Stimulated activated CD4-positive, alpha-beta T cell treated with anti-CD3 and anti-CD28 coated beads, Interleukin-12 subunit alpha, Interleukin-12 subunit beta, amount 100 ng/mL, for 48 hours (primary cell): ENCODE results near the gene BMPR2.
"Not testable (repeated sequence)": the region's sequence is repeated elsewhere in the genome, so short reads cannot be mapped to it uniquely, and the experiment has no call there.

ENCODE experiments used
- DNase-seq, 3 donors: peaks; one replicate each; pipeline ENCODE4 v3.0.0-alpha.2; 2020; ENCODE audit warnings: low read depth in 2 of 3, low spot score in 1 of 3

BMPR2 gene

GRCh38 chr2:202514732-202515131 lies 138.6 kb downstream of the BMPR2 start:
- no peak for DNase-seq

- no peak for DNase-seq
Observed at GRCh38 chr2:202519453-202519852, 143.3 kb downstream of the BMPR2 start.

- DNase-seq, result no peak
Observed at GRCh38 chr2:202521470-202521869, 145.3 kb downstream of the BMPR2 start.

- DNase-seq, result no peak
Observed at GRCh38 chr2:202529389-202529788, 153.3 kb downstream of the BMPR2 start.

GRCh38 chr2:202530038-202530437 lies 153.9 kb downstream of the BMPR2 start:
- no peak for DNase-seq

GRCh38 chr2:202535290-202535689 lies 159.2 kb downstream of the BMPR2 start:
- not testable (repeated sequence) for DNase-seq

GRCh38 chr2:202541137-202541536 lies 165.0 kb downstream of the BMPR2 start:
- DNase-seq, result no peak

- DNase-seq, result no peak
Observed at GRCh38 chr2:202542142-202542541, 166.0 kb downstream of the BMPR2 start.

- no peak for DNase-seq
Observed at GRCh38 chr2:202545523-202545922, 169.4 kb downstream of the BMPR2 start.

- DNase-seq, result no peak
Observed at GRCh38 chr2:202545931-202546330, 169.8 kb downstream of the BMPR2 start.

GRCh38 chr2:202546499-202547141 lies 170.5 kb downstream of the BMPR2 start:
- DNase-seq, result not testable (repeated sequence)

- DNase-seq, result no peak
Observed at GRCh38 chr2:202548240-202548639, 172.1 kb downstream of the BMPR2 start.

- DNase-seq, result not testable (repeated sequence)
Observed at GRCh38 chr2:202551000-202551399, 174.9 kb downstream of the BMPR2 start.

GRCh38 chr2:202555356-202555755 lies 179.2 kb downstream of the BMPR2 start:
- DNase-seq, result peak in 1 of 3 donors; percentile 4

GRCh38 chr2:202560200-202560599 lies 184.1 kb downstream of the BMPR2 start:
- DNase-seq, result no peak

- DNase-seq, result no peak
Observed at GRCh38 chr2:202564226-202564625, 188.1 kb downstream of the BMPR2 start.

- DNase-seq, result no peak
Observed at GRCh38 chr2:202566286-202566685, 190.2 kb downstream of the BMPR2 start.

GRCh38 chr2:202574541-202574940 lies 198.4 kb downstream of the BMPR2 start:
- DNase-seq, result no peak

- DNase-seq, result not testable (repeated sequence)
Observed at GRCh38 chr2:202575194-202575593, 199.1 kb downstream of the BMPR2 start.

- no peak for DNase-seq
Observed at GRCh38 chr2:202577250-202578183, 201.4 kb downstream of the BMPR2 start.

GRCh38 chr2:202582846-202583245 lies 206.7 kb downstream of the BMPR2 start:
- DNase-seq, result not testable (repeated sequence)

GRCh38 chr2:202583709-202584219 lies 207.6 kb downstream of the BMPR2 start:
- no peak for DNase-seq
